WTC11 (cell line): Measurements from ENCODE around the gene TMEM100. TPM values are rescaled to one million over a fixed set of nuclear protein-coding genes. Genes with fewer than 3 reads are reported as not detected.

ENCODE experiments used
- ATAC-seq: fragments of 200-7000 bp; cut with Tn5 transposase; 2 replicates; pipeline ENCODE4 v1.10.0; 2021; ENCODE audit warnings: mild to moderate bottlenecking, moderate library complexity
- CTCF ChIA-PET: fragments of 300-600 bp; sonication (Branson Sonifier 250); formaldehyde crosslinking; loops from one replicate; lab custom pipeline; 2021; ENCODE audit warnings: antibody characterized with exemption; lab: Charles Lee
- POLR2A ChIA-PET: fragments of 350-600 bp; sonication (Branson Sonifier 250); formaldehyde crosslinking; loops from one replicate; lab custom pipeline; 2021; ENCODE audit warnings: antibody characterized with exemption; lab: Charles Lee
- DNase-seq: peaks from one replicate; pipeline ENCODE4 v3.0.0; 2021; ENCODE audit warnings: low spot score
- H3K27ac Mint-ChIP-seq: 2 replicates; pipeline ENCODE4 v1.8.0; 2021; ENCODE audit warnings: mixed read lengths
- H3K27me3 Mint-ChIP-seq: 2 replicates; pipeline ENCODE4 v1.8.0; 2021; ENCODE audit warnings: low read depth, mild to moderate bottlenecking, moderate library complexity, mixed read lengths
- H3K36me3 Mint-ChIP-seq: 2 replicates; pipeline ENCODE4 v1.8.0; 2021; ENCODE audit warnings: mixed read lengths
- H3K4me1 Mint-ChIP-seq: 2 replicates; pipeline ENCODE4 v1.8.0; 2022; ENCODE audit warnings: mixed read lengths
- H3K4me3 Mint-ChIP-seq: 2 replicates; pipeline ENCODE4 v1.8.0; 2021; ENCODE audit warnings: mild to moderate bottlenecking, moderate library complexity, mixed read lengths
- H3K9me3 Mint-ChIP-seq: 2 replicates; pipeline ENCODE4 v1.8.0; 2021; ENCODE audit warnings: mixed read lengths
- ATF1 ChIP-seq: sonication (generic); formaldehyde crosslinking; IDR thresholded peaks from 2 replicates; pipeline ENCODE4 v1.8.1; 2023; ENCODE audit warnings: mild to moderate bottlenecking, moderate library complexity, missing genetic modification reagents
- EMX1 ChIP-seq: fragments of 250-450 bp; sonication (Bioruptor Pico); IDR thresholded peaks from 2 replicates; pipeline ENCODE4 v1.8.0; 2021; ENCODE audit warnings: mild to moderate bottlenecking
- ESRRA ChIP-seq: sonication (generic); formaldehyde crosslinking; IDR thresholded peaks from 2 replicates; pipeline ENCODE4 v1.8.1; 2022; ENCODE audit warnings: mild to moderate bottlenecking, missing genetic modification reagents, borderline replicate concordance
- IRF2 ChIP-seq: sonication (generic); formaldehyde crosslinking; IDR thresholded peaks from 2 replicates; pipeline ENCODE4 v1.8.0; 2022; ENCODE audit warnings: low read depth, missing genetic modification reagents, borderline replicate concordance
- JAZF1 ChIP-seq: fragments of 250-450 bp; sonication (Bioruptor Pico); IDR thresholded peaks from 2 replicates; pipeline ENCODE4 v1.9.0; 2021; ENCODE audit warnings: moderate library complexity, mild to moderate bottlenecking, inconsistent platforms
- NFYB ChIP-seq: sonication (generic); formaldehyde crosslinking; conservative IDR thresholded peaks from 2 replicates; pipeline ENCODE4 v1.8.0; 2022; ENCODE audit warnings: low read depth, missing genetic modification reagents
- NR3C1 ChIP-seq: sonication (generic); formaldehyde crosslinking; conservative IDR thresholded peaks from 2 replicates; pipeline ENCODE4 v1.8.1; 2023; ENCODE audit warnings: low read depth, mild to moderate bottlenecking, missing genetic modification reagents
- RORB ChIP-seq: fragments of 250-450 bp; sonication (Bioruptor Pico); IDR thresholded peaks from 2 replicates; pipeline ENCODE4 v1.9.0; 2021; ENCODE audit warnings: mild to moderate bottlenecking
- TCF7 ChIP-seq: sonication (generic); formaldehyde crosslinking; IDR thresholded peaks from 2 replicates; pipeline ENCODE4 v1.8.0; 2022; ENCODE audit warnings: mild to moderate bottlenecking, low read depth, missing genetic modification reagents, moderate library complexity
- ZBTB21 ChIP-seq: sonication (generic); formaldehyde crosslinking; IDR thresholded peaks from 2 replicates; pipeline ENCODE4 v1.8.1; 2023; ENCODE audit warnings: mild to moderate bottlenecking, missing genetic modification reagents, borderline replicate concordance
- ZNF219 ChIP-seq: sonication (generic); formaldehyde crosslinking; IDR thresholded peaks from 2 replicates; pipeline ENCODE4 v1.8.0; 2023; ENCODE audit warnings: missing genetic modification reagents, mild to moderate bottlenecking, borderline replicate concordance
- ZNF423 ChIP-seq: fragments of 250-450 bp; sonication (Bioruptor Pico); IDR thresholded peaks from 2 replicates; pipeline ENCODE4 v2.1.2; 2022; ENCODE audit warnings: mild to moderate bottlenecking, moderate library complexity
- total RNA-seq: library from RNA; stranded (reverse); gene quantifications from 3 replicates; pipeline ENCODE4 v1.2.3, GENCODE V29; 2021
- TF ChIP-seq, protein P1 (sequence below): sonication (generic); formaldehyde crosslinking; IDR thresholded peaks from 2 replicates; pipeline ENCODE4 v1.8.0; 2022; ENCODE audit warnings: mild to moderate bottlenecking, missing genetic modification reagents
- TF ChIP-seq, protein P2 (sequence below): sonication (generic); formaldehyde crosslinking; IDR thresholded peaks from 2 replicates; pipeline ENCODE4 v1.8.1; 2022; ENCODE audit warnings: low read depth, mild to moderate bottlenecking, moderate library complexity, missing genetic modification reagents, borderline replicate concordance
- TF ChIP-seq, protein P3 (sequence below): sonication (generic); formaldehyde crosslinking; IDR thresholded peaks from 2 replicates; pipeline ENCODE4 v1.8.1; 2023; ENCODE audit warnings: mild to moderate bottlenecking, missing genetic modification reagents
- TF ChIP-seq, protein P4 (sequence below): fragments of 250-450 bp; sonication (Bioruptor Pico); conservative IDR thresholded peaks from 2 replicates; pipeline ENCODE4 v1.9.0; 2021; ENCODE audit warnings: mild to moderate bottlenecking
- TF ChIP-seq, protein P5 (sequence below): sonication (generic); formaldehyde crosslinking; IDR thresholded peaks from 2 replicates; pipeline ENCODE4 v1.8.0; 2023; ENCODE audit warnings: mild to moderate bottlenecking, missing genetic modification reagents
- TF ChIP-seq, protein P6 (sequence below): sonication (generic); formaldehyde crosslinking; IDR thresholded peaks from 2 replicates; pipeline ENCODE4 v1.8.1; 2023; ENCODE audit warnings: mild to moderate bottlenecking, missing genetic modification reagents, moderate library complexity

The TMEM100 gene
- total RNA-seq, 1 experiment from 2014 or later, result 1.1 TPM

DNA sequence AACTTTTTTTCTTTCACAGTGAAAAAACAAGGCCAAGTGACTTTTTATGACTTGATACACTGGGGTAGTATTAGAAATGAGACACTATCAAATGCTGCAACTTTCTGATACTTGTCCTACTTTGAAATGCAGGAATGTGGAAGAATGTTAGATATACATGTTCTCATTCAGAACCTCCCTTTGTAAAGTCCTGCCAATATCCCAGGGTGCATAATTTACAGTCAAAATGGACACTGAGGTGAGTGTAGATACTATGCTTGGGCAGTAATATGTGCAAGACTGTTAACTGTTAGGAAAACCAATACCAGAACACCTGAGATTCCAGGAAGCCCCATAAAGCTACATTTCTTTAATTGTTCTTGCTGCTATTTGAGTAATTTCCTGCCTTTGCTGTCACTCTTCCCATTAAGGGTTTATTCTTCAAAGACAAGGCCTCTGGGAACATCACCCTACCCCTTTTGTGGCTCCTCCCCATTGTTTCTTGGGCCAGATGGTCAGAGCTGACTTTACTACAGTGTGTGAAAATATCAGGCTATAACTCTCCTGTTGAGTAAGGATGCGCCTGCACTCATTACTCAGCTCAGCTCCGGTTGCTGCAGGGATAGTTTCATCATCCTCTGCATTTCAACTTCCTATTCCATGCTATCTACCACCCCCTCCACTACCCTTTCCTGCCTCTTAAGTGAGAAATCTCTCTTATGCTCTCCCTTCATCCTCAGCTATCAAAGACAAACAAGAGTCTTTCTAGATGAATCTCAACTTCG, 48.7 kb downstream of the TMEM100 start:
- H3K36me3 Mint-ChIP-seq, result peaks cover 7% of the 10 kb centered on the region; the same call in 1 of the 2 replicates
- CTCF ChIA-PET, result no interaction called here
- no peak for ATAC-seq

More for the DNA sequence above, 48.7 kb downstream of the TMEM100 start:
- TF ChIP-seq, protein P1, sequence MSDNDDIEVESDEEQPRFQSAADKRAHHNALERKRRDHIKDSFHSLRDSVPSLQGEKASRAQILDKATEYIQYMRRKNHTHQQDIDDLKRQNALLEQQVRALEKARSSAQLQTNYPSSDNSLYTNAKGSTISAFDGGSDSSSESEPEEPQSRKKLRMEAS (CRISPR knock-in tag), result no peak
- TF ChIP-seq, protein P2, sequence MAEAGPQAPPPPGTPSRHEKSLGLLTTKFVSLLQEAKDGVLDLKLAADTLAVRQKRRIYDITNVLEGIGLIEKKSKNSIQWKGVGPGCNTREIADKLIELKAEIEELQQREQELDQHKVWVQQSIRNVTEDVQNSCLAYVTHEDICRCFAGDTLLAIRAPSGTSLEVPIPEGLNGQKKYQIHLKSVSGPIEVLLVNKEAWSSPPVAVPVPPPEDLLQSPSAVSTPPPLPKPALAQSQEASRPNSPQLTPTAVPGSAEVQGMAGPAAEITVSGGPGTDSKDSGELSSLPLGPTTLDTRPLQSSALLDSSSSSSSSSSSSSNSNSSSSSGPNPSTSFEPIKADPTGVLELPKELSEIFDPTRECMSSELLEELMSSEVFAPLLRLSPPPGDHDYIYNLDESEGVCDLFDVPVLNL, result no peak
- TF ChIP-seq ESRRA (CRISPR knock-in tag) (no peak), NR3C1 (CRISPR knock-in tag) (no peak), ZNF423 (no peak), ZNF219 (CRISPR knock-in tag) (no peak), JAZF1 (no peak), EMX1 (no peak), TCF7 (CRISPR knock-in tag) (no peak), NFYB (CRISPR knock-in tag) (no peak), RORB (no peak), IRF2 (CRISPR knock-in tag) (no peak), ATF1 (CRISPR knock-in tag) (no peak), ZBTB21 (CRISPR knock-in tag) (no peak)
- TF ChIP-seq, protein P3, sequence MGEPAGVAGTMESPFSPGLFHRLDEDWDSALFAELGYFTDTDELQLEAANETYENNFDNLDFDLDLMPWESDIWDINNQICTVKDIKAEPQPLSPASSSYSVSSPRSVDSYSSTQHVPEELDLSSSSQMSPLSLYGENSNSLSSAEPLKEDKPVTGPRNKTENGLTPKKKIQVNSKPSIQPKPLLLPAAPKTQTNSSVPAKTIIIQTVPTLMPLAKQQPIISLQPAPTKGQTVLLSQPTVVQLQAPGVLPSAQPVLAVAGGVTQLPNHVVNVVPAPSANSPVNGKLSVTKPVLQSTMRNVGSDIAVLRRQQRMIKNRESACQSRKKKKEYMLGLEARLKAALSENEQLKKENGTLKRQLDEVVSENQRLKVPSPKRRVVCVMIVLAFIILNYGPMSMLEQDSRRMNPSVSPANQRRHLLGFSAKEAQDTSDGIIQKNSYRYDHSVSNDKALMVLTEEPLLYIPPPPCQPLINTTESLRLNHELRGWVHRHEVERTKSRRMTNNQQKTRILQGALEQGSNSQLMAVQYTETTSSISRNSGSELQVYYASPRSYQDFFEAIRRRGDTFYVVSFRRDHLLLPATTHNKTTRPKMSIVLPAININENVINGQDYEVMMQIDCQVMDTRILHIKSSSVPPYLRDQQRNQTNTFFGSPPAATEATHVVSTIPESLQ (CRISPR knock-in tag), result no peak
- TF ChIP-seq, protein P4, sequence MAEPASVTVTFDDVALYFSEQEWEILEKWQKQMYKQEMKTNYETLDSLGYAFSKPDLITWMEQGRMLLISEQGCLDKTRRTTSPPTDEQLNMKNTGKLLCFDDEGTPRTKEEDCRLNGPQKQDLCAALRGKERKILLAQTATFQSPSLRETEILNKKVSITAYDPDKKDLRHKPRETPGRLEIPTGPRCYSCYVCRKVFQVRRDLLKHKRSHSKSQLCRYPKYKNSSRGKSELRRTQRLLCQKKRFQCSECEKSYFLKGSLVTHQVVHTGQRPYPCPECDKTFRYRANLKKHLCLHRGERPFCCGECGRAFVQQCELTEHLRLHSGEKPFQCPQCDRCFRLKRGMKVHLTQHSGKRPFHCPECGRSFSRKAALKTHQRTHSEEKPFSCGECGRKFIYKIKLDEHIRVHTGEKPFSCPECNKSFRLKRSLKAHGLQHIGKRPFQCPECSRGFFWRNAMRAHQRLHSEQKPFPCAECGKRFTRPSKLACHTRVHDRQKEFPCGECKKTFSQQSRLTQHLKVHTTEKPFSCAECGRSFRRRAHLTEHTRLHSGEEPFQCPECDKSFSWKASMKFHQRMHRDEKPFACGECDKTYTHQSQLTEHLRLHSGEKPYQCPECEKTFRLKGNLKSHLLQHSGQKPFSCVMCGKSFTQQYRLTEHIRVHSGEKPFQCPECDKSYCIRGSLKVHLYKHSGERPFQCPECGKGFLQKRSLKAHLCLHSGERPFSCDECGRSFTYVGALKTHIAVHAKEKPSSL (CRISPR knock-in tag), result no peak
- TF ChIP-seq, protein P5, sequence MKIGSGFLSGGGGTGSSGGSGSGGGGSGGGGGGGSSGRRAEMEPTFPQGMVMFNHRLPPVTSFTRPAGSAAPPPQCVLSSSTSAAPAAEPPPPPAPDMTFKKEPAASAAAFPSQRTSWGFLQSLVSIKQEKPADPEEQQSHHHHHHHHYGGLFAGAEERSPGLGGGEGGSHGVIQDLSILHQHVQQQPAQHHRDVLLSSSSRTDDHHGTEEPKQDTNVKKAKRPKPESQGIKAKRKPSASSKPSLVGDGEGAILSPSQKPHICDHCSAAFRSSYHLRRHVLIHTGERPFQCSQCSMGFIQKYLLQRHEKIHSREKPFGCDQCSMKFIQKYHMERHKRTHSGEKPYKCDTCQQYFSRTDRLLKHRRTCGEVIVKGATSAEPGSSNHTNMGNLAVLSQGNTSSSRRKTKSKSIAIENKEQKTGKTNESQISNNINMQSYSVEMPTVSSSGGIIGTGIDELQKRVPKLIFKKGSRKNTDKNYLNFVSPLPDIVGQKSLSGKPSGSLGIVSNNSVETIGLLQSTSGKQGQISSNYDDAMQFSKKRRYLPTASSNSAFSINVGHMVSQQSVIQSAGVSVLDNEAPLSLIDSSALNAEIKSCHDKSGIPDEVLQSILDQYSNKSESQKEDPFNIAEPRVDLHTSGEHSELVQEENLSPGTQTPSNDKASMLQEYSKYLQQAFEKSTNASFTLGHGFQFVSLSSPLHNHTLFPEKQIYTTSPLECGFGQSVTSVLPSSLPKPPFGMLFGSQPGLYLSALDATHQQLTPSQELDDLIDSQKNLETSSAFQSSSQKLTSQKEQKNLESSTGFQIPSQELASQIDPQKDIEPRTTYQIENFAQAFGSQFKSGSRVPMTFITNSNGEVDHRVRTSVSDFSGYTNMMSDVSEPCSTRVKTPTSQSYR (CRISPR knock-in tag), result no peak
- TF ChIP-seq, protein P6, sequence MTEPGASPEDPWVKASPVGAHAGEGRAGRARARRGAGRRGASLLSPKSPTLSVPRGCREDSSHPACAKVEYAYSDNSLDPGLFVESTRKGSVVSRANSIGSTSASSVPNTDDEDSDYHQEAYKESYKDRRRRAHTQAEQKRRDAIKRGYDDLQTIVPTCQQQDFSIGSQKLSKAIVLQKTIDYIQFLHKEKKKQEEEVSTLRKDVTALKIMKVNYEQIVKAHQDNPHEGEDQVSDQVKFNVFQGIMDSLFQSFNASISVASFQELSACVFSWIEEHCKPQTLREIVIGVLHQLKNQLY, result no peak
- TF ChIP-seq, all 79 proteins: peak for 0
- Mint-ChIP-seq H3K4me1 (peaks cover 19% of the 10 kb centered on the region), H3K9me3 (peaks cover 29% of the 10 kb centered on the region), H3K4me3 (no peak overlapping the region), H3K27me3 (no peaks in the 10 kb centered on the region; the same call in 1 of the 2 replicates), H3K27ac (no peak overlapping the region)
- no peak for DNase-seq
- POLR2A ChIA-PET, result no interaction called here
